Measurements from ENCODE around the gene ZNF418. TPM values are rescaled to one million over a fixed set of nuclear protein-coding genes. Genes with fewer than 3 reads are reported as not detected.

The ZNF418 gene
- total and polyA plus RNA-seq, 2 of the 13 experiments (the other 11 are each of a cell fraction or from before 2014, with no cell fraction given) = 0.07 to 0.27 TPM

DNA sequence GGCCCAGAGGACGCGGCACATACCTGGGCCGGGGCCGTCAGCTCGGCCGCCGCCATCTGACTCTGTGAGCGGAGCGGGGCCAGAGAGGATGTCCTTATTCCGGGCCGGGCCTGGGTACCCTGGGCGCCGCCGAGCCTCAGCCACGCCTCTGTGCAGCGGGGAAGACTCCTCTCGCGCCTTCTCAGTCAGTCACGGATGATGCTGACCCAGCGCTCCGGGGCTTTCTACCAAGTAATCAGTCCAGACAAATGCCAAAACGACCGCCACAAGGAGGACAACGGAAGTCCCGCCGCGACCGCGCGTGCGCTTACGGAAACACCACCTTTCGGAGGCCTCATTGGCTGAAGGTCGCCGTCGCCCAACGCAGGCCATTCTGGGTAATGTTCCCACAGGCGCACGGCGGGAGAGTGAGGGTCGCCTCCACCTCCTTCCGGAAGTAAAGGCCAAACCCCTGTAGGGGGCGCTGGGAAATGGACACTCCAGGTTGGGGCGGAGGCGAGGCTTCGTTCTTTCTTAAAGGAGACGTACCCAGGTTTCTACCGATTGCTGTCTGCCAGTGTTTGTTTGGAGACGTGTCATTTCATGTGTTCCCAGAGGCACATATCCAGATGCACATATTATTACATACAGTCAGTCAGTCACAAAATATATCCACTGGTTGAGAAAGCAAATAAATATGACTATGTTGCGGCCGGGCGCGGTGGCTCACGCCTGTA is 12.4 kb upstream of the ZNF418 start, which contains the start of gene ZNF256 (continued):
- TF ChIP-seq ZNF121 (CRISPR knock-in tag; IDR thresholded peaks at IDR 0.05) = no peak
- TF ChIP-seq HNRNPK (IDR thresholded peaks at IDR 0.05; ENCODE audit: low read depth, low read length, poor library complexity, severe bottlenecking) = no peak
- TF ChIP-seq YEATS2 (CRISPR knock-in tag; IDR thresholded peaks at IDR 0.05; ENCODE audit: borderline replicate concordance) = peak; percentile 94
- no peak for TF ChIP-seq HMGA1 (CRISPR knock-in tag; conservative IDR thresholded peaks at IDR 0.05)
- no peak for TF ChIP-seq MAFF (IDR thresholded peaks at IDR 0.05; ENCODE audit: low read depth, low read length)
- peak; percentile 66; the same call in 1 of the 2 replicates for TF ChIP-seq RBFOX2 (IDR thresholded peaks at IDR 0.05; ENCODE audit: low read depth, low read length)
- TF ChIP-seq, protein P1, sequence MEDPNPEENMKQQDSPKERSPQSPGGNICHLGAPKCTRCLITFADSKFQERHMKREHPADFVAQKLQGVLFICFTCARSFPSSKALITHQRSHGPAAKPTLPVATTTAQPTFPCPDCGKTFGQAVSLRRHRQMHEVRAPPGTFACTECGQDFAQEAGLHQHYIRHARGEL (CRISPR knock-in tag; IDR thresholded peaks at IDR 0.05) = no peak
- no peak for TF ChIP-seq ZNF841 (CRISPR knock-in tag; IDR thresholded peaks at IDR 0.05; ENCODE audit: borderline replicate concordance)
- TF ChIP-seq MIER3 (CRISPR knock-in tag; IDR thresholded peaks at IDR 0.05; ENCODE audit: borderline replicate concordance) = peak; percentile 89; the same call in 1 of the 2 replicates
- no peak for TF ChIP-seq ZNF713 (CRISPR knock-in tag; IDR thresholded peaks at IDR 0.05)
- peak; percentile 92 for TF ChIP-seq ZNF143 (CRISPR knock-in tag; IDR thresholded peaks at IDR 0.05)
- TF ChIP-seq ZNF431 (CRISPR knock-in tag; IDR thresholded peaks at IDR 0.05; ENCODE audit: borderline replicate concordance, low read depth) = 0 out of 2 replicates have a peak, but pooled peaks have one; percentile 45
- TF ChIP-seq, protein P2, sequence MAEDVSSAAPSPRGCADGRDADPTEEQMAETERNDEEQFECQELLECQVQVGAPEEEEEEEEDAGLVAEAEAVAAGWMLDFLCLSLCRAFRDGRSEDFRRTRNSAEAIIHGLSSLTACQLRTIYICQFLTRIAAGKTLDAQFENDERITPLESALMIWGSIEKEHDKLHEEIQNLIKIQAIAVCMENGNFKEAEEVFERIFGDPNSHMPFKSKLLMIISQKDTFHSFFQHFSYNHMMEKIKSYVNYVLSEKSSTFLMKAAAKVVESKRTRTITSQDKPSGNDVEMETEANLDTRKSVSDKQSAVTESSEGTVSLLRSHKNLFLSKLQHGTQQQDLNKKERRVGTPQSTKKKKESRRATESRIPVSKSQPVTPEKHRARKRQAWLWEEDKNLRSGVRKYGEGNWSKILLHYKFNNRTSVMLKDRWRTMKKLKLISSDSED (CRISPR knock-in tag; IDR thresholded peaks at IDR 0.05) = no peak
- peak in 1 of 2 experiments; percentile 89; a peak in 2 of 4 replicates for TF ChIP-seq KLF16 (CRISPR knock-in tag; IDR thresholded peaks at IDR 0.05)
- no peak for TF ChIP-seq PCBP1 (IDR thresholded peaks at IDR 0.05; ENCODE audit: borderline replicate concordance, low read depth, low read length)
- TF ChIP-seq ZNF550 (CRISPR knock-in tag; IDR thresholded peaks at IDR 0.05; ENCODE audit: borderline replicate concordance) = no peak
- TF ChIP-seq ZFP37 (CRISPR knock-in tag; IDR thresholded peaks at IDR 0.05; ENCODE audit: borderline replicate concordance) = 0 out of 2 replicates have a peak, but pooled peaks have one; percentile 24
- TF ChIP-seq MBNL3 (CRISPR knock-in tag; conservative IDR thresholded peaks at IDR 0.05) = no peak
- TF ChIP-seq HOXA3 (CRISPR knock-in tag; IDR thresholded peaks at IDR 0.05) = peak; percentile 81; the same call in 1 of the 2 replicates
- TF ChIP-seq, protein P3, sequence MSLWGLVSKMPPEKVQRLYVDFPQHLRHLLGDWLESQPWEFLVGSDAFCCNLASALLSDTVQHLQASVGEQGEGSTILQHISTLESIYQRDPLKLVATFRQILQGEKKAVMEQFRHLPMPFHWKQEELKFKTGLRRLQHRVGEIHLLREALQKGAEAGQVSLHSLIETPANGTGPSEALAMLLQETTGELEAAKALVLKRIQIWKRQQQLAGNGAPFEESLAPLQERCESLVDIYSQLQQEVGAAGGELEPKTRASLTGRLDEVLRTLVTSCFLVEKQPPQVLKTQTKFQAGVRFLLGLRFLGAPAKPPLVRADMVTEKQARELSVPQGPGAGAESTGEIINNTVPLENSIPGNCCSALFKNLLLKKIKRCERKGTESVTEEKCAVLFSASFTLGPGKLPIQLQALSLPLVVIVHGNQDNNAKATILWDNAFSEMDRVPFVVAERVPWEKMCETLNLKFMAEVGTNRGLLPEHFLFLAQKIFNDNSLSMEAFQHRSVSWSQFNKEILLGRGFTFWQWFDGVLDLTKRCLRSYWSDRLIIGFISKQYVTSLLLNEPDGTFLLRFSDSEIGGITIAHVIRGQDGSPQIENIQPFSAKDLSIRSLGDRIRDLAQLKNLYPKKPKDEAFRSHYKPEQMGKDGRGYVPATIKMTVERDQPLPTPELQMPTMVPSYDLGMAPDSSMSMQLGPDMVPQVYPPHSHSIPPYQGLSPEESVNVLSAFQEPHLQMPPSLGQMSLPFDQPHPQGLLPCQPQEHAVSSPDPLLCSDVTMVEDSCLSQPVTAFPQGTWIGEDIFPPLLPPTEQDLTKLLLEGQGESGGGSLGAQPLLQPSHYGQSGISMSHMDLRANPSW (CRISPR knock-in tag; IDR thresholded peaks at IDR 0.05; ENCODE audit: borderline replicate concordance) = no peak; the same call in 1 of the 2 replicates
- TF ChIP-seq RARG (CRISPR knock-in tag; IDR thresholded peaks at IDR 0.05; ENCODE audit: low read depth) = no peak
- no peak for TF ChIP-seq IKZF4 (CRISPR knock-in tag; IDR thresholded peaks at IDR 0.05; ENCODE audit: borderline replicate concordance, low read depth, not compliant biosample characterization)
- TF ChIP-seq MXD4 (CRISPR knock-in tag; IDR thresholded peaks at IDR 0.05) = 0 out of 2 replicates have a peak, but pooled peaks have one; percentile 54
- peak; percentile 25; the same call in 1 of the 2 replicates for TF ChIP-seq DR1 (CRISPR knock-in tag; IDR thresholded peaks at IDR 0.05)
- no peak for TF ChIP-seq ZNF552 (CRISPR knock-in tag; IDR thresholded peaks at IDR 0.05; ENCODE audit: borderline replicate concordance)
- no peak for TF ChIP-seq ZNF747 (CRISPR knock-in tag; IDR thresholded peaks at IDR 0.05; ENCODE audit: borderline replicate concordance)
- TF ChIP-seq SALL1 (CRISPR knock-in tag; IDR thresholded peaks at IDR 0.05) = peak; percentile 63; the same call in 1 of the 2 replicates

Data from HepG2 (cell line).